KMS-11 (cell line): ENCODE results near the gene ZNF687.

Experiments
- H2AFZ ChIP-seq: fragments of 200-600 bp; sonication (generic); 2 replicates; pipeline ENCODE4 v1.6.1; 2016; ENCODE audit warnings: antibody characterized with exemption, mixed run types, low read depth
- H3K27ac ChIP-seq: fragments of 200-600 bp; sonication (generic); 2 replicates; pipeline ENCODE4 v1.6.1; 2016; ENCODE audit warnings: mild to moderate bottlenecking, mixed run types
- H3K27me3 ChIP-seq: fragments of 200-600 bp; sonication (generic); 2 replicates; pipeline ENCODE4 v1.6.1; 2017; ENCODE audit warnings: mild to moderate bottlenecking, low read depth, mixed run types, moderate library complexity; ENCODE audit not compliant: insufficient read depth
- H3K36me3 ChIP-seq: fragments of 200-600 bp; sonication (generic); 2 replicates; pipeline ENCODE4 v1.6.1; 2017; ENCODE audit warnings: mild to moderate bottlenecking, mixed run types; ENCODE audit not compliant: insufficient read depth
- H3K4me1 ChIP-seq: fragments of 200-600 bp; sonication (generic); 2 replicates; pipeline ENCODE4 v1.6.1; 2016; ENCODE audit warnings: mild to moderate bottlenecking, low read depth, mixed run types; ENCODE audit not compliant: poor library complexity, severe bottlenecking
- H3K4me2 ChIP-seq: fragments of 200-600 bp; sonication (generic); 2 replicates; pipeline ENCODE4 v1.7.0; 2016; ENCODE audit warnings: mild to moderate bottlenecking, mixed run types
- H3K4me3 ChIP-seq: fragments of 200-600 bp; sonication (generic); IDR thresholded peaks from 2 replicates; pipeline ENCODE4 v1.6.1; 2017; ENCODE audit warnings: low read depth, low read length, mixed read lengths; ENCODE audit not compliant: insufficient read depth
- H3K79me2 ChIP-seq: fragments of 200-600 bp; sonication (generic); 2 replicates; pipeline ENCODE4 v1.6.1; 2016; ENCODE audit warnings: low read depth, mixed run types; ENCODE audit not compliant: insufficient read depth
- H3K9ac ChIP-seq: fragments of 200-600 bp; sonication (generic); 2 replicates; pipeline ENCODE4 v1.6.1; 2016; ENCODE audit warnings: mild to moderate bottlenecking, mixed run types
- H4K20me1 ChIP-seq: fragments of 200-600 bp; sonication (generic); 2 replicates; pipeline ENCODE4 v1.6.1; 2016; ENCODE audit warnings: mild to moderate bottlenecking, mixed run types; ENCODE audit not compliant: insufficient read depth
- TF ChIP-seq, protein P1 (sequence below): fragments of 200-600 bp; sonication (generic); conservative IDR thresholded peaks from 2 replicates; pipeline ENCODE4 v1.6.1; 2017; ENCODE audit warnings: low read depth, mild to moderate bottlenecking, antibody characterized with exemption, low read length, moderate library complexity, mixed read lengths

ZNF687 gene

DNA sequence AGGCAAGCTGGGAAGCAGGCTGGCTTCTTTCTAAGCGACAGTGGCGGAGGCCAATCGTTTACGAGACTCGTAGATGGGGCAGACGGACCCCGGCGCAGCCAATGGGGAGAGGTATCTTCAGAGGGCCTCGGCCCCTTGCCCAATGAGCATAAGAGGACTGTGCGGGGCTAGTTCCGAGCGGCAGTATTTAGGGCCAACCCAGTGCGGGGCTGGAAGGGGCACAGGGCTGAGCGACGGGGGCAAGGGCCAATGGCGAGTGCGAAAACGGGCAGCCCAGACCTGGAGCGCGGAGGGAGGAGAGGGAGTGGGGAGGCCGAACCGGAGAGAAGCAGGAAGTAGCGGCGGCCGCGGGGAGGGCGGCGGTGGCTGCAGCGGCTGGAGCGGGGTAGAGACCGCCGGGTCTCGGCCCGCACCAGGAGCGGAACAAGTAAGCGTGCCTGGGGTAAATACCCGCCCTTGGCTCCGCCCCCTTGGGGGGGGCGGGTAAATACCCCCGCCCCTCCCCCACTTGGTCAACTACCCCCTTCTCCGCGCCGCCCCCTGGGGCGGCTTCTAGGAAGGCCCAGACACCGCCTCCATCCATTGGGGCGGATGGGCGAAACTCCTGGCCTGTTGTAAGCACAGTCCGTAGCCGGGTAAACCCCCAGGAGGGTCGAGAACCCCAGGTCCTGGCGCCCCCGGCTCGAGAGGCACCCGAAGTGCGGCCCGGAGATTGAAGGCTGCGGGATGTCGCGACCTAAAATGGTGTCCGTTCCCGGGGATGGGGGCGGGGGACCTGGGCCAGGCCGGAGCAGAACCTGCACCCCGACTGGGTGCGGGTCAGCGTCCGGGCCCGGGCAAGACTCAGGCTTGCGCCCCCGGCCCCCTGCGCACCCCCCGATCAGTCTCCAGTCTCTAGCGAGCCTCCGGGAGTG lies at the start of gene ZNF687:
Gene ZNF687, plus strand, starts transcription at position 331 of the 914 bp plus-strand sequence. CDS start 3,993 bp downstream, outside the sequence.
- Histone ChIP-seq H2AFZ (peak within 1 kb of the TSS; percentile 83), H3K9ac (peak within 1 kb of the TSS; percentile 94), H3K36me3 (no peaks in the 10 kb centered on the region; the same call in 1 of the 2 replicates), H3K79me2 (peaks cover 23% of the 10 kb centered on the region), H3K27me3 (no peaks in the 10 kb centered on the region), H3K4me1 (peaks cover 20% of the 10 kb centered on the region), H3K27ac (peak within 1 kb of the TSS; percentile 86), H3K4me2 (peak within 1 kb of the TSS; percentile 95), H3K4me3 (peak within 1 kb of the TSS; percentile 100), H4K20me1 (no peaks in the 10 kb centered on the region)
- TF ChIP-seq, protein P1, sequence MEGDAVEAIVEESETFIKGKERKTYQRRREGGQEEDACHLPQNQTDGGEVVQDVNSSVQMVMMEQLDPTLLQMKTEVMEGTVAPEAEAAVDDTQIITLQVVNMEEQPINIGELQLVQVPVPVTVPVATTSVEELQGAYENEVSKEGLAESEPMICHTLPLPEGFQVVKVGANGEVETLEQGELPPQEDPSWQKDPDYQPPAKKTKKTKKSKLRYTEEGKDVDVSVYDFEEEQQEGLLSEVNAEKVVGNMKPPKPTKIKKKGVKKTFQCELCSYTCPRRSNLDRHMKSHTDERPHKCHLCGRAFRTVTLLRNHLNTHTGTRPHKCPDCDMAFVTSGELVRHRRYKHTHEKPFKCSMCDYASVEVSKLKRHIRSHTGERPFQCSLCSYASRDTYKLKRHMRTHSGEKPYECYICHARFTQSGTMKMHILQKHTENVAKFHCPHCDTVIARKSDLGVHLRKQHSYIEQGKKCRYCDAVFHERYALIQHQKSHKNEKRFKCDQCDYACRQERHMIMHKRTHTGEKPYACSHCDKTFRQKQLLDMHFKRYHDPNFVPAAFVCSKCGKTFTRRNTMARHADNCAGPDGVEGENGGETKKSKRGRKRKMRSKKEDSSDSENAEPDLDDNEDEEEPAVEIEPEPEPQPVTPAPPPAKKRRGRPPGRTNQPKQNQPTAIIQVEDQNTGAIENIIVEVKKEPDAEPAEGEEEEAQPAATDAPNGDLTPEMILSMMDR, result no peak

- H3K36me3 ChIP-seq, result peaks cover 59% of the 10 kb centered on the region; the same call in 1 of the 2 replicates
- H2AFZ ChIP-seq, result no peak overlapping the region
- no peak overlapping the region for H3K27ac ChIP-seq
- no peak overlapping the region for H3K4me3 ChIP-seq
- no peak overlapping the region for H3K9ac ChIP-seq
- no peaks in the 10 kb centered on the region; the same call in 1 of the 2 replicates for H3K79me2 ChIP-seq
- no peaks in the 10 kb centered on the region for H4K20me1 ChIP-seq
- TF ChIP-seq, protein P1, result no peak
- peaks cover 10% of the 10 kb centered on the region for H3K4me1 ChIP-seq
- no peaks in the 10 kb centered on the region for H3K27me3 ChIP-seq
- H3K4me2 ChIP-seq, result no peak overlapping the region
These were observed 46.9 kb upstream of the ZNF687 start for GRCh38 chr1:151235235-151235634.

- Histone ChIP-seq H3K79me2 (no peaks in the 10 kb centered on the region), H3K4me1 (peaks cover 10% of the 10 kb centered on the region), H3K27ac (no peak overlapping the region), H3K36me3 (peaks cover 56% of the 10 kb centered on the region; the same call in 1 of the 2 replicates), H3K4me2 (no peak overlapping the region), H4K20me1 (no peaks in the 10 kb centered on the region), H3K4me3 (no peak overlapping the region), H3K27me3 (no peaks in the 10 kb centered on the region), H2AFZ (no peak overlapping the region), H3K9ac (no peak overlapping the region)
- TF ChIP-seq, protein P1, result no peak
These were observed 44.2 kb upstream of the ZNF687 start for GRCh38 chr1:151237678-151238466.

GRCh38 chr1:151238467-151238739 lies 43.7 kb upstream of the ZNF687 start:
- TF ChIP-seq, protein P1, result no peak
- no peaks in the 10 kb centered on the region for H4K20me1 ChIP-seq
- no peak overlapping the region for H3K27ac ChIP-seq
- peaks cover 10% of the 10 kb centered on the region for H3K4me1 ChIP-seq
- peaks cover 62% of the 10 kb centered on the region; the same call in 1 of the 2 replicates for H3K36me3 ChIP-seq
- no peak overlapping the region for H2AFZ ChIP-seq
- no peak overlapping the region for H3K4me3 ChIP-seq
- no peaks in the 10 kb centered on the region for H3K27me3 ChIP-seq
- no peaks in the 10 kb centered on the region for H3K79me2 ChIP-seq
- no peak overlapping the region for H3K4me2 ChIP-seq
- H3K9ac ChIP-seq, result no peak overlapping the region
